IPS DF 4.7 (cell line): Measurements from ENCODE around the gene RBBP7.

Source experiments
- DNase-seq: peaks from one replicate; pipeline ENCODE4 v3.0.0-alpha.2; 2013; ENCODE audit warnings: low spot score; ENCODE audit errors: extremely low read depth

RBBP7 gene

DNA sequence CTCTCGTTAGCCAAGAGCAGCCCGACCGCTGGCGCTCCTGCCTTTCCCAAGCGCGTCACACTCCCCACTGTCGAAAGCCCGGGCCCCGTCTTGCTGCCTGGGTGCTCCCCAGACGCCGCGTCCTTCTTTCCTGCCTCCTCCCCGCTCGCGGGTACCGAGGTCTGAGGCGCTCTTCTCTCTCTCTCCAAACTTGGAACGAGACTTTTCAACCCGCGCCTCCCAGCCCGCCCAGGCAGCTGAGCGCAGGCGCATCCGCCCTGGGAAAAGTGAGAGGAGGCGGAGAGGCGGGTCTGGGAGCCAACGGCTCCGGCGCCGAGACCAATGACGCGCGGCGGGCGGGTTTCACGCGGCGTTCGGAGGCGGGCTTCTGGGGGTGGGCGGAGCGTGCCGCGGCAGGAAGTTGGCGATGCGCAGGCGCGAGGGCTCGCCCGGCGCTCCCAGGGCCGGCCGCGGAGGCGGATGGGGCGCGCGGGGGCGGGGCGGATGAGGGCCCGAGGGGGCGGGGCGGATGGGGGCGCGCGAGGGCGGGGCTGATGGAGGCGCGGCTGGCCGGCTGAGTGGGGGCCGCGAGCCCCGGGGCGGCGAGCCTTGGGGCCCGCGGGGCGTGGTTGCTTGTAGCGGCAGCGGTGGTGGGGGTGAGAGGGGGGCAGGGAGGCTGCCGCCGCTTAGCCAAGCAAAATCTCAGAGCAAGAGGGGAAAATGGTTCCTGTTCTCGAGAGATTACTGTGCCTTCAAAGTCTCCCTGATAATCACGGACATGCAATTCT, at the start of gene RBBP7:
Gene RBBP7, minus strand, starts transcription at position 268 of the 767 bp plus-strand sequence. CDS start 309 bp downstream, outside the sequence.
- DNase-seq = no peak

DNA sequence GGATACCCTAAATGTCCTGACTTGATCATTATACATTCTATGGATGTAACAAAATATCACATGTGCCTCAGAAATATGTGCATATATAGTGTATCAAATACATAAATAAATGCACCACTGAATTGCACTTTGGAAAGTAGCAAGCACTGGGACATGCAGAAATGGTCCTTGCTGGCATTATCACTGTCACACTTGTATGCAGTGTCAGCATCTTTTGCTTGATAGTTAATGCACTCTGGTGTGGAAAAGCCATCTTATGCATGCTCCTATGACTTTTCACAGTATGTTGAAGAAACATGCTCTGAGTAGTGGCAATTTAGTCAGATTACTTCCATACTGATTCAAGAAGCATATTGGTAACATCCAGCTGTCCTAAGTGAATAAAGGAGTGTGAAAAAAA, 48.8 kb upstream of the RBBP7 start:
- no peak for DNase-seq

DNA sequence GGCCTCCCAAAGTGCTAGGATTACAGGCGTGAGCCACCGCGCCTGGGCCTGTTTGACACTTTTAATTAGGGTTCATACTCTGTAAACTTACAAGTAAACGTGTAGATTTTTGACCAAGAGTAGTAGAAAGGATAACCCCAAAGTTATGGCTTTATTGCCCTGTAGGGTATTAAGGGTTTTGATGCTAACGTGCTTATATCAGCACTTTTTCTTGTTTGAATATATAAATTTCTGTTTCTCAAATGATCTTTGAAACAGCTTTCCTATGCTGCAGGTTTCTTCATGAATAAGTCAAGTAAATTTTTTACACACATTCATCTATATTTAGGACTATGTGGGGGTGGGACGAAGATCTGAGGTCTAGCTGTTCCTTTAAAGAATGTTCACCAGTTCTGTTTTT, 47.0 kb upstream of the RBBP7 start:
- no peak for DNase-seq

DNA sequence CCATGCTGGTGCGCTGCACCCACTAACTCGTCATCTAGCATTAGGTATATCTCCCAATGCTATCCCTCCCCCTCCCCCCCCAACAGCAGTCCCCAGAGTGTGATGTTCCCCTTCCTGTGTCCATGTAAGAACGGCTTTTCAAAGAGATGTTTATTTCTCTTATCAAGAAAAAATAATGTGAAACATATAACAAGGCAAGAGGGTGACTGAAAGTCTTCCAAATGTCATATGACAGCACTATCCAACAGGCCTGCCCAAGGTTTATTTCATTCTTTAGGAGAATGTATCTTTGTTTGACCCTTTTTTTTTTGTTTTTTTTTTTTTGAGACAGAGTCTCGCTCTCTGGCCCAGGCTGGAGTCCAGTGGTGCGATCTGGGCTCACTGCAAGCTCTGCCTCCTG, 46.4 kb upstream of the RBBP7 start:
- DNase-seq = no peak

DNA sequence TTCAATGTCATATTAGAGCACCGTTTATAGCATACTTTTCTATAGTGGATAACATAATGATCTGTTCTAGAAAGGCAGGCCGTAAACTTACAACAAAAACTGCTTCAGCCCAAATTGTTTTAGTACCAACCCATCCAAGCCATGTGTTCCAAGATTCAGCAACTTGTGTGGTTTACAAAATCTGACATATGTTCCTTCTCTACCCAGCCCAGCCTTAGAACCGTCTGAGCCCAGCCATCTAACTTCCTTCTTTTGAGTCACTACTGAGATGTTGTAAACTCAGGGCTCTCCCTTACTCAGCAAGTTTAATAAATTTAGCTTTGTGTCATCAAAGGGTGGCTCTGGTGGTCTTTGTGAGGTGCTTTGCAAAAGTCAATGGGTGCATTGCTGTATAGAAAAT, 43.9 kb upstream of the RBBP7 start:
- DNase-seq = no peak

DNA sequence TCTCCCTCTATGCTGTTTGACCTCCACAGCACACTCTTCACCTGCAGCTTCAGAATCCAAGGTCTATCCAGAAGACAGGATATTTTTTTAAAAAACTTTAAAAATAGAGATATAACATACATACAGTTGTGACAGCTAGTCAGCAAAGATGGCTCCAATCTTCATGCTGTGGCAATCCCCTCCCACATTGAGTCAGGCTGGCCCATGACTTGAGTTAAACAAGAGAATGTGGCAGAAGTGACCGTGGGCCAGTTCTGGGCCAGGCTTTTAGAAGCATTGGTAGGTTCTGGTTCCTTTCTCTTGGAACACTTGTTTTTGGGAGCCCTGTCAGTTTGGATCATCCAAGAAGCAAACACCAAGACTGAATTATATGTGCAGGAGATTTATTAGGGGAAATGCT, 40.2 kb upstream of the RBBP7 start:
- no peak for DNase-seq

DNA sequence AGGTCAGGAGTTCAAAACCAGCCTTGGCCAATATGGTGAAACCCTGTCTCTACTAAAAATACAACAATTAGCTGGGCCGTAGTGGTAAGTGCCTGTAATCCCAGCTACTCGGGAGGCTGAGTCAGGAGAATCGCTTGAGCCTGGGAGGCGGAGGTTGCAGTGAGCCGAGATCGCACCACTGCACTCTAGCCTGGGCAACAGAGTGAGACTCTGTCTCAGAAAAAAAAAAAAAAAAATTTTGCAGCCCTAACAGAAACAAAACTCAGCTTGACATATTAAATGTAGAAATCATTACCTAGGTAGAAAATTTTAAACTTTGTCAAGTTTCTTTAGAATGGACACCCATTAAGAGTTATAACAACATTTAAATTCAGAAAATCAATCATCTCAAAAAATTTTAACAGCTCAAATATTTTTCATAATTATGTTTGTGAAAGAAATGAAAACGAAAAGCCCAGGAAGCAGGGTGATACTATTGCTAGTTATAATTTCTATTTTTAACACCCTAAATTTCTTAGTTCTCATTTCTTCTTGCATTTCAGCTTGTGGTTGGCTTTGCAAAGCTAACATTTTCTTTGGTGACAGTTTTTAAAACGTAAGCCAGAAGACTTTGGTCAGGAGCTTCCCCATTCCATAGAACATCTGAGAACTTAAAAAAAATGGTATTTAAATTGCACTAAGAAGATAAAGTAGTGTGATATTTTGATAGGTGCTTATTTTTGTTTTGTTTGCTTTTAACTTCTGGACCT, 33.3 kb upstream of the RBBP7 start:
- no peak for DNase-seq

DNA sequence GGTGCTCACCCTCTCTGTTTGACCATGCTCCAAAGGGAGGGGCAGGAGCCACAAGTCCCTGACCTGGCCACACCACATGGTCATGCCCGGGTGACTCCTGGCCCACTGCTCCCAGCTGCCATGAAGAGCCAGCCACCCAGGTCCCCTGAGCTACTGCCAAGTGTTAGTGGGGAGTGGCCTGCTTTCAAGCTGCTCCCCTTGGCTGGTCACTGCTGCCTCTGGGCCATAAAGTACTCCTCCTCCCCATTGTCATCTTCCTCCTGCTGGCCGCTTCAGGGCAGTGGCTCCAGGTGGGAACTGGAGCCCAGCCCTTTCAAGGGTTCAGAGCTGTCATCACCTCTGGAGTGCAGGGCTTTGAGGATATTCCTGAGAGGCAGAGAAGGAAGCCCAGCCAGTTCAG, 27.3 kb upstream of the RBBP7 start:
- no peak for DNase-seq

DNA sequence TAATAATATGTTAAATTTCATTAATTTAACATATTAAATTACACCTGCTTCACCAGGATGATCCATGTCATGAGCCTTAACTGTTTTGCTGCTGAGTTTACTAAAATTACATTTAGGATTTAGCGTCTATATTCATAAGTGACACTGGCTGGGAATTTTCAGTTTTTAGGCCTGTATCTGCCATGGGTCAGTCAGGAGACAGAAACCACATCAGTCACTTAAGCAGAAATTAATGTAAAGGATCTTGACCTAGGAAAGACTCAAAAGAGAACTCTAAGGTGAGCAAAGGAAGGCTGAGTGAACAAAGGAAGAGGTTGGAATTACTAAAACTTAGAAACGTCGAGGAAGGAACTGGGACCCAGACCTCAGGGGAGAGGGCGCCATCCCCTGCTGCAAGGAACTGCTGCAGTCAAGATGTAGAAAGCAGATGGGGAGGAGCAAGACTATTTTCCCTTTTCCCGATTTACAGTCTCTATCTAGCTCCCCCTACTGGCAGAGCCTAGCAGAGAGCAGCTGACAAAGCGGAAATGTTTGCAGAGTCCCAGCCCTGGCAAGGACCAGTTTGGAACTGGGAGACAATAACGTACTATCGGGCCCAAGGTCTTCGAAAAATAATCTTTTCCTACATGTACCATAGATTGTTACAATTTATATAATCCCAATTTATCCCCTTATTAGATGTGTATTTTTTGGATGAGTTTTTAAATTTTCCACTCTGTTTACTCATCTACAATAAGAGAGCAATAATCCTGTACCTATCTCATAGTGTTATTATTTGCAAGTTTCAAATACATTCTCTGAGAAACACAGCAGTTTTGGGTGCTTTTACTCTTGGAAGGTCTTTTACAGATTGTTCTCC, 22.6 kb upstream of the RBBP7 start:
- no peak for DNase-seq

DNA sequence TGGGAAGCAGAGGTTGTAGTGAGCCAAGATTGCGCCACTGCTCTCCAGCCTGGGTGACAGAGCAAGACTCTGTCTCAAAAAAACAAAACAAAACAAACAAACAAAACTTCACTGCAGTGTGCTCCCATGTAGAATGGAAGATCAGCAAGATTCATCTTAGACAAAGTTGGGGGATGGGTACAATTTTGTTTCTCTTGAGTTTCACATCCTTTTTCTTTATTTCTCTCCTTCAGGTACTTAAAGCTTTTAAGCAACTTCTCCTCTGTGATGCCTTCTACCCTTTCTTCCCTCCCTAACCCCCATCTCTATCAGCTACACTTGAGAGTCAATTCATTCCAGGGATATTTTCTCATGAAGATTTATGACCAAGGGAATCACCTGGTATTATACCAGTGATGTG, 15.5 kb upstream of the RBBP7 start:
- DNase-seq = no peak

DNA sequence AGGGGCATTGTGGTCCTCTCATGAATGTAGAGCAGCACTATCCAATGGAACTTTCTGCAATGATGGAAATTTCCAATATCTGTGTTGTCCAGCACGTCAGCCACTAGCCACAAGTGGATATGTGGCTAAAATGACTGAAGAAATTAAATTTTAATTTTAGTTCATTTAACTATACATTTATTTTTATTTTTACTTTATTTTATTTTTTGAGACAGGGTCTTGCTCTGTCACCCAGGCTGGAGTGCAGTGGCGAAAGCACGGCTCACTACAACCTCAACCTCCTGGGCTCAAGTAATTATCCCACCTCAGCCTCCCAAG, 13.3 kb upstream of the RBBP7 start:
- no peak for DNase-seq

DNA sequence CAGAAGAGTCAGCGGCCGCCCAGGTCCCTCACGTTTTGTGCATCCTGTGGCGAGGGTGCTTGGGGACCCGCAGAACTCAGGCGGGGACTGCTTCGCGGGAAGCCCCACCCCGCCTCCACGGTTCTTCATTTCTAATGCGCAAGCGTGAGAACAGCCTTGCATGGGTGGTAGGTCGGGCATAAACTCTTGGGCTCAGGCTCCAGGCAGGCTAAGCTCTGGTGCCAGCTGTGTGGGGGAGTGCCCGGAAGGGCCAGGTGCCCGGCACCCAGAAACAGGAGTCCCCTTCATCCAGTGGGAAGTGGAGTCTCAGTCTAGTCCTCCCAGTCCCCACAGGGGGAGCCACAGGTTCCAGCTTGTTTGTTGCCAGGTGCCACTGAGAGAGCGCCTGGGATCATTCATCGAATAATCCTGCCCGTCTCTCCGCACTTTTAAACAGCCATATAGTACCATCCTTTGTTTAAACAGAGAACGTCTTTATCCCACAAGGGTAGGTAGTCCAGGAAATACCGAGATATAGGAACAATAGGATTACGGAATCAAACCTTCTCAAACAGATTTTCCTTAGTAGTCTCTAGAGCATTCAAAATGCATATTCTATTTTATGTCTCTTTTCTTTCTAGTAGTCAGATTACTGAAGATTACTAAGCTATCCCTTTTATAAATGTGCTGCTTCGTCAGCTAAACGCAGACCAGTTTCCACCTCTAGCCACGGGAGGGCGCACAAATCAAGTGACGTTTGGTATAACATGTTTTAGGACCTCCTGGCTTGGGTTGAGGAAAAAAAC, 12.7 kb upstream of the RBBP7 start:
- DNase-seq = no peak

DNA sequence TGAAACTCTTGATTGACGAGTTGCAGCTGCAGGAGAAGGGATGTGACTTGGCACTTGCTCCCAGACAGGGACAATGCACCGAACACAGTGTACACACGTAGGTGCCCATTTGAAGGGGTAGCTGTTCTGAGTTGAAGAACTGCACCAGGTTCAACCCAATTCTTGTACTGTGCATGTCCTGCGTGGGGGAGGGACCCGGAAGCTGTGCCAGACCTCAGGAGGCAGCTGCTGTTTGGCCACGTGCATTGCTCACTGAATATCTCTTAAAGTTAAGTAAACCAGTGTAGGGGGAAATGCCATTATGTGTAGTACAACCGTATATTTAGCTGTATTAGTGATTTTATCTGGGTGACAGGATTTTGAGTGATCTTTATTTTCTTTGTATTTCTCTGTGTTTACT, 12.0 kb upstream of the RBBP7 start:
- DNase-seq = no peak

DNA sequence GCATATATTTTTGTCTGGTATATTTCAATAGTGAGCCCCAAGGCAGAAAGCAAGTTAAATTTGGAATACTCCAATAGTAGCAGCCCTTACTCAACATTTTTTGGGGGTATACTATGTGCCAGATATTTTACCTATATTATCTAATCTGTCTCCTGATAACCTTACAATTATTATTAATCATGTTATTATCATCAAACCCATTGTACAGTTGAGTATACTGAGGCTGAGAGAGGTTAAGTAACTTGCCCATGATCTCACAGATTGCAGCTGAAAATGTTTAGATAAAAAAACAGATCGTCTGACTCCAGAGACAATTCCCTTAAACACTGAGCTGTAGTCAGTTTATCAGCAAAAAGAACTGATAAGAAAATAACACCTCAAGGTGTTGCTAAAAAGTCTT, 6.5 kb upstream of the RBBP7 start:
- no peak for DNase-seq

DNA sequence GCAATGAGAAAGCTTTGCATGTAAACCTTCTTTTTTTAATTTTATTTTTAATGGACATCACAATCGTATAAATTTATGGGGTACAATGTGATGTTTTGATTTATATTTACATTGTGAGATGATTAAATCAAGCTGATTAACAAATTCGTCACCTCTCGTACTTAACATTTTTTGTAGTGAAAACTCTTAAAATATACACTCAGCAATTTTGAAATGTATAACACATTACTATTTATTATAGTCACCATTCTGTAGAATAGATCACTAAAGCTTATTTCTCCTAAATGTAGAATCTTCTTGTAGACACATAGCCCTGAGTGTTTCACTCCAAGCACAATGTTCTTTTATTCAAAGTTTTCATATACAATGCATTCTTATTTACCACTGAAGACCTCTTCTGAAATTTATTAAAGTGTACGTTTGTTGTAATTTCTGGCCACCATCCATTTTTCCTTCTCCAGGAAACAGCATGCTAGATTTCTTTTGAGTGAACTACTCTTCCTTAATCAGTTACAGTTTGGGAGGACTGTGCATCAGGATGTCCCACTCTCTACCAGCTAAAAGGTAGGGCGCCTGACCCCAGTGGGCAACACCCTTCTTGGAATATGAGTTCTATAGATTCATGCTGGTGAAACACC, 4.4 kb upstream of the RBBP7 start:
- DNase-seq = no peak

DNA sequence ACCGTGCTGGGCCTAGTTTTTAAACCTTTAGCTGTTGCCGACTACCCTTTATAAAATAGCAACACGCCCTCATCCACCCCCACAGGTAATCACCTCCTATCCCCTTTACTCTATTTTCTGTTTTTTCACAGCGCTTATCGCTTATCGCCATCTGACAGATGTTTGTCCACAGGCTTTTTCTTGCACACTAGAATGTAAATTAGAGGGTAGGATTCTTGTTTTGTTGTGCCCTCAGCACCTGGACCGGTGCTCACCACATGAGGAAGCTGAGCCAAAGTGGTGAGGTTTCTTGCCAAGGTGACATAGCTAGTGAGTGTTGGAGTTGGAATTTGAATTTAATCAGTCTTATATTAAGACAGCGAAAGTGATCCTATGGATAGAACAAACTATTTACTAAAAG, 2.9 kb upstream of the RBBP7 start:
- no peak for DNase-seq

DNA sequence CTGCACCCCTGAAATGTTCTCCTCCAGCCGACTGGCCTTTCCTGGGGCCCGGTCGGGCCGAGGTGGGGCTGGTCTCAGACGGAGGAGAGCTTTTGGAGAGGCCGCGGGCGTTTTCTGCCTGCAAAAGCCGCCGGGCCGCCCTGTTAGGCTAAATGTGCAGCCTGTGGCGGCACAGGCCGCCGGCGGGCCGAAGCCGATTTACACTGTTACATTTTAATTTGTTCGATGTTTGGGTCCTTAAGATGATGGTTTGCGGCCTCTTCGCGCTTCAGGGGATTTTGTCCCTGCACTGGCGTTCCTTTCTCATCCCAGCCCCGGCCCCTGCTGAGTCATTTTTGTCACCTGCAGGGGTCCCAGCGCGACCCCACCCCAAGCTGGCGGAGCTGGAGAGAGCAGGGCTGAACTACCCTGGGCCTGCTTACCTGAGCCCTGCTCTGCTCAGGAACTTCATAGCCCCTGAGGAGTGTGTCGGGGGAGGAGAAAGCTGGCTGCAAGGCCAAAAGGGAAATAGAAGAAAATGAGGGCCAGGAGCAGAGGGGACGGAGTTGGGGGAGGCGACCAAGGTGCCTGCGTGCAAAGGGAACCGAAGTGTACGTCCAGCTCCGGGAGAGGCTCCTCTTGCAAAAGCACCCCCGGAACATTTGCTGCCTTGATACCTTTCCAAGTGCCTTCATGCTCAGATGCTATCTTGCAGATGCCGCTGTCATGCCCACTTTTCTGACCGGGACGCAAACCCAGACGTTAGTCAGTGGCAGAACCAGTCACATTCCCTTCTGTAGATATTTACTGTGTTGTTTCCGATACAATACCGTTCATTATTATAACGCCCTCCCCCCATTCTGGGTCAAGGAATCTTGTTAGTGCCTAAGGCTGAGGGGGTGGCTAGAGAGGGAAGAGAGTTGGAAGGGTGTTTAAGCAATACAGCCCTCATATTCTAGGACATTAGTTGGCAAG, 977 bp upstream of the RBBP7 start:
- DNase-seq = no peak

DNA sequence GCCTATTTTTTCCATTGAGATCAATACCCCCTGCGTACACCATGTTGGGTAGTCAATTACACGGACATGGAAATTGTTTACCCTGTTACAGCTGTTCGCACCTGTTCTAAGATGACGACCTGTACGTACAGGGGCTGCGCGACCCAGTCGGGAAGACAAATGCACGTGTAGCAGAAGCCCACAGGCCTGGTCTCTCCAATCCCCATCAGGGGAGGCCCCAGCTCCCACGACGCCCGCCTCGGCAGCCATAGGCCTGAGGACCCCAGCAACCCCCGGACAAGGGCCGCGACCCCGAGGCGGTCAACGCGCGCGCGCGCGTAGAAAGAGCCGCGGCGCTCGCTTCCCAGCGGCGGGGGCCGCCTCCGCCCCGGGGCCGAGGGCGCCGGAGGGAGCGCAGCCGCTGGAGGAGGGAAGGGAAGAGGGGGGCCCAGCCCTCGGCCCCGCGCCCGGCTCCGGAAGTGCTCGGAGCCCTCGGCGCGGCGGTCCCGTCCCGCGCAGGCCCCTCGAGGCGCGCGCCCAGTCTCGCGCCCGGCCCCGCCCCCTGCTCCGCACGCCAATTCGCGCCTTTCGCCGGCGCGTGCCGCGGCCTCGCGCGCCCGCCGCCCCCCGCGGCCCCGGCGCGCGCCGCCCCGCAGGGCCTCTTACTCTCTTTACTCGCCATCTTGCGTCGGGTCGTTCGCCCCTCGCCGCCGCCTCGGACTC, 618 bp downstream of the RBBP7 start:
- DNase-seq = no peak

DNA sequence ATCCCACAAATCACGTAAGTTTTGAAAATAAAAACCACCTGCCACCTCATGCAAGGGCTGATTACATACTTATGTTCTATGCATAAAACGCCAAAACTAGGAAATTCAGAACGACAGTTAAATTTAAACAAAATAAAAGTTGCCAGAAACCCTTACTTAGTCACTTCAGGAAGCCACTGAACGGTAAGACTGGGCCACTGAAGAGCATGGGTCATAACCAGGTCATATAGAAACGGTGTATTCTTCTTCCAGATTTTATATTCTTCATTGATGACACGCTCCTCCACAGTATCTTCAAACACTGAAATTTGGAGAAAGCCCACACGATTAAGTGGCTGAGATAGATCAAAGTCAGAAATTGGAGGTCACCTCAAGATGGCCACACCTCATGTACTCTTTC, 1.2 kb downstream of the RBBP7 start:
- DNase-seq = no peak
